B cell (primary cell): ENCODE results near the gene PSMG1. TPM values are rescaled to one million over a fixed set of nuclear protein-coding genes. Genes with fewer than 3 reads are reported as not detected.
"Not testable (repeated sequence)": the region's sequence is repeated elsewhere in the genome, so short reads cannot be mapped to it uniquely, and the experiment has no call there.

ENCODE experiments used
- ATAC-seq: fragments of 200-7000 bp; cut with Tn5 transposase; one replicate; pipeline ENCODE4 v1.10.0; 2021; ENCODE audit warnings: low read depth, mild to moderate bottlenecking, moderate number of reproducible peaks, moderate library complexity
- CTCF ChIA-PET: fragments of 350-600 bp; sonication (Branson Sonifier 250); formaldehyde crosslinking; loops from one replicate; lab custom pipeline; 2021; ENCODE audit warnings: antibody characterized with exemption, inconsistent platforms; lab: Charles Lee
- POLR2A ChIA-PET: fragments of 350-600 bp; sonication (Branson Sonifier 250); formaldehyde crosslinking; loops from one replicate; lab custom pipeline; 2021; ENCODE audit warnings: antibody characterized with exemption; lab: Charles Lee
- DNase-seq: peaks from one replicate; pipeline ENCODE4 v3.0.0; 2013
- H2AFZ ChIP-seq: 2 replicates; pipeline ENCODE4 v1.6.1; 2012; ENCODE audit warnings: mild to moderate bottlenecking, low read depth, low read length; ENCODE audit not compliant: insufficient read depth, poor library complexity, severe bottlenecking
- H3K27ac ChIP-seq, 2 donors: 1 replicate in 1 of 2; 2 replicates in 1 of 2; pipeline ENCODE4 v1.5.1; 2012 to 2013; ENCODE audit warnings: low read length in 2 of 2, mild to moderate bottlenecking in 2 of 2, moderate library complexity in 1 of 2
- H3K27me3 ChIP-seq, 4 experiments: fragments of 200-600 bp in 1 of 4; sonication (generic) in 1 of 4; replicated peaks in 1 of 4; 1 replicate in 2 of 4; 2 replicates in 2 of 4; pipeline versions ENCODE4 v1.6.1 to v1.7.0; 2013 to 2016; ENCODE audit warnings: low read length in 3 of 4, mild to moderate bottlenecking in 2 of 4, mixed read lengths in 1 of 4, moderate library complexity in 1 of 4; ENCODE audit not compliant: insufficient read depth in 4 of 4, control insufficient read depth in 3 of 4; ENCODE audit errors: control extremely low read depth in 1 of 4
- H3K36me3 ChIP-seq, 2 experiments: replicated peaks in 1 of 2; 1 replicate in 1 of 2; 2 replicates in 1 of 2; pipeline versions ENCODE4 v1.6.1 to v1.7.1; 2013; ENCODE audit warnings: low read length in 1 of 2; ENCODE audit not compliant: insufficient read depth in 2 of 2, control insufficient read depth in 1 of 2; ENCODE audit errors: control extremely low read depth in 1 of 2, extremely low read depth in 1 of 2
- H3K4me1 ChIP-seq, 2 donors: fragments of 200-600 bp in 1 of 2; sonication (generic) in 1 of 2; 1 replicate in 1 of 2; 2 replicates in 1 of 2; pipeline versions ENCODE4 v1.5.1 to v1.6.1; 2013 to 2017; ENCODE audit warnings: low read length in 2 of 2; ENCODE audit not compliant: control insufficient read depth in 2 of 2, insufficient read depth in 2 of 2
- H3K4me2 ChIP-seq: replicated peaks from 2 replicates; pipeline ENCODE3; 2012; ENCODE audit warnings: mild to moderate bottlenecking, low read depth, low read length; ENCODE audit not compliant: poor library complexity, severe bottlenecking
- H3K4me3 ChIP-seq, 5 experiments: fragments of 200-600 bp in 1 of 5; sonication (generic) in 1 of 5; 1 replicate in 3 of 5; 2 replicates in 2 of 5; pipeline versions ENCODE4 v1.5.1 to v1.7.0; 2011 to 2016; ENCODE audit warnings: low read length in 4 of 5, mild to moderate bottlenecking in 4 of 5, low read depth in 2 of 5, control low read depth in 1 of 5, moderate library complexity in 1 of 5; ENCODE audit not compliant: insufficient read depth in 1 of 5; ENCODE audit errors: control extremely low read depth in 1 of 5, extremely low read depth in 1 of 5
- H3K79me2 ChIP-seq: fragments of 200-600 bp; sonication (generic); one replicate; pipeline ENCODE4 v1.6.0; 2016; ENCODE audit warnings: low read length; ENCODE audit not compliant: control insufficient read depth, insufficient read depth
- H3K9ac ChIP-seq: fragments of 200-600 bp; sonication (generic); 2 replicates; pipeline ENCODE4 v1.6.1; 2017; ENCODE audit warnings: mild to moderate bottlenecking, low read length, moderate library complexity
- H3K9me3 ChIP-seq, 3 donors: one replicate each; pipeline versions ENCODE4 v1.6.1 to v1.7.1; 2013; ENCODE audit warnings: low read length in 2 of 3; ENCODE audit not compliant: control insufficient read depth in 2 of 3, insufficient read depth in 1 of 3; ENCODE audit errors: control extremely low read depth in 1 of 3
- H4K20me1 ChIP-seq: 2 replicates; pipeline ENCODE4 v1.6.0; 2012; ENCODE audit warnings: mild to moderate bottlenecking, low read length; ENCODE audit not compliant: insufficient read depth, control insufficient read depth, poor library complexity, severe bottlenecking
- H3K27ac Mint-ChIP-seq: one replicate; pipeline ENCODE4 v1.8.0; 2021; ENCODE audit warnings: mixed read lengths
- H3K27me3 Mint-ChIP-seq: one replicate; pipeline ENCODE4 v1.8.0; 2021; ENCODE audit warnings: mixed read lengths
- H3K4me1 Mint-ChIP-seq: one replicate; pipeline ENCODE4 v1.8.0; 2021; ENCODE audit warnings: mixed read lengths
- H3K4me3 Mint-ChIP-seq: one replicate; pipeline ENCODE4 v1.8.0; 2021; ENCODE audit warnings: mixed read lengths
- H3K9me3 Mint-ChIP-seq: one replicate; pipeline ENCODE4 v1.8.0; 2022; ENCODE audit warnings: mixed read lengths; ENCODE audit not compliant: insufficient read depth
- EZH2 ChIP-seq: IDR thresholded peaks from 2 replicates; pipeline ENCODE4 v1.6.1; 2012; ENCODE audit warnings: borderline replicate concordance, low read depth, mild to moderate bottlenecking, moderate library complexity, low read length; ENCODE audit not compliant: insufficient read depth, poor library complexity, severe bottlenecking
- WGBS: methylation state at CpG from one replicate; pipeline ENCODE4 v1.1.5; 2013; ENCODE audit warnings: missing lambda C conversion rate; ENCODE audit not compliant: insufficient coverage; 5-methylcytosine and 5-hydroxymethylcytosine counted together
- intact Hi-C: fragments of 100-400 bp; cut with micrococcal nuclease; formaldehyde crosslinking; loops from one replicate; pipeline ENCODE4 v1.10.0; 2022
- polyA plus RNA-seq: library from polyadenylated mRNA; depleted of rRNA; stranded (reverse); fragments of >200 nt; gene quantifications from 2 replicates; pipeline ENCODE4 v1.2.3, GENCODE V29; 2012
- total RNA-seq, 2 donors: library from RNA; stranded (reverse); fragments of 120-200 nt in 1 of 2; gene quantifications; 1 replicate in 1 of 2; 2 replicates in 1 of 2; pipeline versions ENCODE4 v1.2.3 to v1.2.4, GENCODE V29; 2013 to 2022
- TF ChIP-seq, protein P1 (sequence below): fragments of 200-600 bp; IDR thresholded peaks from one replicate; pipeline ENCODE4 v1.8.0; 2022; ENCODE audit warnings: antibody characterized with exemption, mild to moderate bottlenecking

The PSMG1 gene
- total and polyA plus RNA-seq, 2 donors (not counting 1 experiment from before 2014, with no cell fraction given): 8.6 to 10.4 TPM

GRCh38 chr21:39136711-39137110, 46.5 kb downstream of the PSMG1 start:
- H3K79me2 ChIP-seq: no peaks in the 10 kb centered on the region
- H3K9me3 ChIP-seq: no peaks in the 10 kb centered on the region
- ChIA-PET POLR2A (no interaction called here), CTCF (interaction anchor here (0.7 to 3.1 kb wide), 4 partner anchors 40 to 406 kb away, joined by 3 to 28 read pairs (median 12); no protein-coding TSS in a partner anchor)
- Mint-ChIP-seq H3K27ac (no peak overlapping the region), H3K9me3 (no peaks in the 10 kb centered on the region), H3K27me3 (peaks cover 7% of the 10 kb centered on the region), H3K4me1 (no peaks in the 10 kb centered on the region), H3K4me3 (no peak overlapping the region)
- no peak overlapping the region for H3K4me3 ChIP-seq
- no peak overlapping the region for H3K9ac ChIP-seq
- DNase-seq (no peak), ATAC-seq (no peak)
- H3K27me3 ChIP-seq: no peaks in the 10 kb centered on the region
- H2AFZ ChIP-seq: no peak overlapping the region
- no peak overlapping the region for H3K4me2 ChIP-seq
- H3K4me1 ChIP-seq: no peaks in the 10 kb centered on the region
- TF ChIP-seq, protein P1, sequence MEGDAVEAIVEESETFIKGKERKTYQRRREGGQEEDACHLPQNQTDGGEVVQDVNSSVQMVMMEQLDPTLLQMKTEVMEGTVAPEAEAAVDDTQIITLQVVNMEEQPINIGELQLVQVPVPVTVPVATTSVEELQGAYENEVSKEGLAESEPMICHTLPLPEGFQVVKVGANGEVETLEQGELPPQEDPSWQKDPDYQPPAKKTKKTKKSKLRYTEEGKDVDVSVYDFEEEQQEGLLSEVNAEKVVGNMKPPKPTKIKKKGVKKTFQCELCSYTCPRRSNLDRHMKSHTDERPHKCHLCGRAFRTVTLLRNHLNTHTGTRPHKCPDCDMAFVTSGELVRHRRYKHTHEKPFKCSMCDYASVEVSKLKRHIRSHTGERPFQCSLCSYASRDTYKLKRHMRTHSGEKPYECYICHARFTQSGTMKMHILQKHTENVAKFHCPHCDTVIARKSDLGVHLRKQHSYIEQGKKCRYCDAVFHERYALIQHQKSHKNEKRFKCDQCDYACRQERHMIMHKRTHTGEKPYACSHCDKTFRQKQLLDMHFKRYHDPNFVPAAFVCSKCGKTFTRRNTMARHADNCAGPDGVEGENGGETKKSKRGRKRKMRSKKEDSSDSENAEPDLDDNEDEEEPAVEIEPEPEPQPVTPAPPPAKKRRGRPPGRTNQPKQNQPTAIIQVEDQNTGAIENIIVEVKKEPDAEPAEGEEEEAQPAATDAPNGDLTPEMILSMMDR: no peak
- TF ChIP-seq EZH2: no peak
- no peak overlapping the region for H3K27ac ChIP-seq
- intact Hi-C loops: loop anchor here (5.0 kb wide), 1 partner anchor 464 kb away; no protein-coding TSS in a partner anchor
- no peaks in the 10 kb centered on the region for H4K20me1 ChIP-seq
- no peaks in the 10 kb centered on the region for H3K36me3 ChIP-seq
- WGBS: 98% methylated on average over 4 of the region's 5 CpGs

- POLR2A ChIA-PET, H3K9me3 ChIP-seq, H3K9me3 Mint-ChIP-seq, H3K36me3 ChIP-seq, DNase-seq, ATAC-seq, H3K4me1 ChIP-seq, H3K27me3 ChIP-seq, H3K4me2 ChIP-seq, H3K4me3 ChIP-seq, H3K4me1 Mint-ChIP-seq, H3K4me3 Mint-ChIP-seq, H3K27ac Mint-ChIP-seq, H3K9ac ChIP-seq, H3K27ac ChIP-seq, H3K27me3 Mint-ChIP-seq, H3K79me2 ChIP-seq, H4K20me1 ChIP-seq, H2AFZ ChIP-seq: not testable (repeated sequence)
- no CpG with 5 or more reads among the region's 8 CpGs for WGBS
- CTCF ChIA-PET: interaction anchor here (0.7 kb wide), 1 partner anchor 348 kb away, joined by 3 read pairs; no protein-coding TSS in a partner anchor
- intact Hi-C loops: loop anchor here (5.0 kb wide), 1 partner anchor 464 kb away; no protein-coding TSS in a partner anchor
Measured at GRCh38 chr21:39136138-39136537, 47.1 kb downstream of the PSMG1 start.
